Fibroblast of lung (primary cell): ENCODE measurements around the gene LAPTM4A. TPM values are rescaled to one million over a fixed set of nuclear protein-coding genes. Genes with fewer than 3 reads are reported as not detected.

ENCODE experiments used
- DNase-seq, 2 donors: peaks; one replicate each; pipeline versions ENCODE4 v3.0.0 to v3.0.0-alpha.2; 2010; ENCODE audit warnings: low read depth in 2 of 2
- H2AFZ ChIP-seq: 2 replicates; pipeline ENCODE4 v1.5.1; 2012; ENCODE audit warnings: low read length, control low read depth, inconsistent platforms
- H3K27ac ChIP-seq: 2 replicates; pipeline ENCODE4 v1.5.1; 2011; ENCODE audit warnings: low read length, control low read depth; ENCODE audit not compliant: insufficient read depth
- H3K27me3 ChIP-seq: 2 replicates; pipeline ENCODE4 v1.5.1; 2011; ENCODE audit warnings: mild to moderate bottlenecking, low read length; ENCODE audit not compliant: control insufficient read depth, insufficient read depth
- H3K36me3 ChIP-seq: 2 replicates; pipeline ENCODE4 v1.5.1; 2011; ENCODE audit warnings: low read length; ENCODE audit not compliant: control insufficient read depth, insufficient read depth
- H3K4me1 ChIP-seq: 2 replicates; pipeline ENCODE4 v1.5.1; 2011; ENCODE audit warnings: low read length; ENCODE audit not compliant: control insufficient read depth, insufficient read depth; ENCODE audit errors: extremely low read depth
- H3K4me2 ChIP-seq: 2 replicates; pipeline ENCODE4 v1.5.1; 2011; ENCODE audit warnings: low read length, control low read depth; ENCODE audit not compliant: insufficient read depth; ENCODE audit errors: extremely low read depth
- H3K4me3 ChIP-seq, 4 experiments: fragments of 200-600 bp in 1 of 4; sonication (generic) in 1 of 4; replicated peaks in 1 of 4; 2 replicates each; pipeline ENCODE4 v1.5.1; 2011 to 2016; ENCODE audit warnings: low read length in 4 of 4, low read depth in 3 of 4, mild to moderate bottlenecking in 3 of 4, control low read depth in 2 of 4, inconsistent platforms in 1 of 4, mixed read lengths in 1 of 4; ENCODE audit not compliant: insufficient read depth in 1 of 4; ENCODE audit errors: control extremely low read depth in 1 of 4
- H3K79me2 ChIP-seq: 2 replicates; pipeline ENCODE4 v1.5.1; 2012; ENCODE audit warnings: mild to moderate bottlenecking, low read length, inconsistent platforms; ENCODE audit not compliant: control insufficient read depth, insufficient read depth
- H3K9ac ChIP-seq: 2 replicates; pipeline ENCODE4 v1.5.1; 2011; ENCODE audit warnings: mild to moderate bottlenecking, low read length, control low read depth; ENCODE audit not compliant: insufficient read depth
- H3K9me3 ChIP-seq: 2 replicates; pipeline ENCODE4 v1.5.1; 2012; ENCODE audit warnings: low read depth, low read length; ENCODE audit not compliant: control insufficient read depth, insufficient read depth
- H4K20me1 ChIP-seq: 2 replicates; pipeline ENCODE4 v1.5.1; 2011; ENCODE audit warnings: low read length; ENCODE audit not compliant: control insufficient read depth, insufficient read depth; ENCODE audit errors: extremely low read depth
- EZH2 ChIP-seq: IDR thresholded peaks from 2 replicates; pipeline ENCODE4 v1.5.1; 2012; ENCODE audit warnings: low read length, control low read depth, mild to moderate bottlenecking; ENCODE audit errors: missing control alignments
- polyA plus RNA-seq, 2 donors: library from polyadenylated mRNA; depleted of rRNA in 1 of 2; stranded (reverse) in 1 of 2; unstranded in 1 of 2; fragments of >200 nt; gene quantifications; 2 replicates each; pipeline ENCODE4 v1.2.1, GENCODE V29; 2011 to 2012; ENCODE audit warnings: missing spikeins in 1 of 2
- total RNA-seq: library from RNA; depleted of rRNA; stranded (reverse); fragments of >200 nt; gene quantifications from 2 replicates; pipeline ENCODE4 v1.2.1, GENCODE V29; 2014
- TF ChIP-seq, protein P1 (sequence below), 2 donors: IDR thresholded peaks in 1 of 2; conservative IDR thresholded peaks in 1 of 2; 1 replicate in 1 of 2; 2 replicates in 1 of 2; pipeline ENCODE4 v1.5.1; 2011 to 2012; ENCODE audit warnings: low read length in 2 of 2, control low read depth in 1 of 2, inconsistent platforms in 1 of 2, low read depth in 1 of 2, mild to moderate bottlenecking in 1 of 2

LAPTM4A gene
- total and polyA plus RNA-seq, 2 donors (not counting 1 experiment from before 2014, with no cell fraction given), result 193 to 1,101 TPM

GRCh38 chr2:20052229-20052851 is 912 bp upstream of the LAPTM4A start:
- peaks cover 40% of the 10 kb centered on the region for H3K79me2 ChIP-seq
- TF ChIP-seq EZH2, result no peak
- TF ChIP-seq, protein P1, sequence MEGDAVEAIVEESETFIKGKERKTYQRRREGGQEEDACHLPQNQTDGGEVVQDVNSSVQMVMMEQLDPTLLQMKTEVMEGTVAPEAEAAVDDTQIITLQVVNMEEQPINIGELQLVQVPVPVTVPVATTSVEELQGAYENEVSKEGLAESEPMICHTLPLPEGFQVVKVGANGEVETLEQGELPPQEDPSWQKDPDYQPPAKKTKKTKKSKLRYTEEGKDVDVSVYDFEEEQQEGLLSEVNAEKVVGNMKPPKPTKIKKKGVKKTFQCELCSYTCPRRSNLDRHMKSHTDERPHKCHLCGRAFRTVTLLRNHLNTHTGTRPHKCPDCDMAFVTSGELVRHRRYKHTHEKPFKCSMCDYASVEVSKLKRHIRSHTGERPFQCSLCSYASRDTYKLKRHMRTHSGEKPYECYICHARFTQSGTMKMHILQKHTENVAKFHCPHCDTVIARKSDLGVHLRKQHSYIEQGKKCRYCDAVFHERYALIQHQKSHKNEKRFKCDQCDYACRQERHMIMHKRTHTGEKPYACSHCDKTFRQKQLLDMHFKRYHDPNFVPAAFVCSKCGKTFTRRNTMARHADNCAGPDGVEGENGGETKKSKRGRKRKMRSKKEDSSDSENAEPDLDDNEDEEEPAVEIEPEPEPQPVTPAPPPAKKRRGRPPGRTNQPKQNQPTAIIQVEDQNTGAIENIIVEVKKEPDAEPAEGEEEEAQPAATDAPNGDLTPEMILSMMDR (conservative IDR thresholded peaks at IDR 0.05 in 1 of 2, IDR thresholded peaks at IDR 0.05 in 1 of 2; ENCODE audit: low read depth in 1 of 2, low read length in 2 of 2), result no peak
- H4K20me1 ChIP-seq, result no peaks in the 10 kb centered on the region
- peak overlapping the region; percentile 99 for H3K9ac ChIP-seq
- peaks cover 3% of the 10 kb centered on the region for H3K4me1 ChIP-seq
- peak in 1 of 2 donors; percentile 42 for DNase-seq
- peak overlapping the region; percentile 91 to 96 (median 95) for H3K4me3 ChIP-seq
- no peaks in the 10 kb centered on the region for H3K36me3 ChIP-seq
- peak overlapping the region; percentile 99 for H3K27ac ChIP-seq
- H3K9me3 ChIP-seq, result no peaks in the 10 kb centered on the region
- H2AFZ ChIP-seq, result peak overlapping the region; percentile 25
- peak overlapping the region; percentile 99 for H3K4me2 ChIP-seq
- no peaks in the 10 kb centered on the region for H3K27me3 ChIP-seq

GRCh38 chr2:20050646-20051531 is 539 bp downstream of the LAPTM4A start:
- Histone ChIP-seq H3K36me3 (no peaks in the 10 kb centered on the region), H3K4me2 (peak overlapping the region; percentile 81), H3K27me3 (no peaks in the 10 kb centered on the region), H3K79me2 (peaks cover 52% of the 10 kb centered on the region), H3K4me1 (peaks cover 3% of the 10 kb centered on the region), H4K20me1 (no peaks in the 10 kb centered on the region), H3K4me3 (peak overlapping the region; percentile 94 to 98 (median 96)), H3K27ac (peak overlapping the region; percentile 99), H3K9ac (peak overlapping the region; percentile 99), H2AFZ (peak overlapping the region; percentile 74), H3K9me3 (no peaks in the 10 kb centered on the region)
- peak; percentile 55 to 78 for DNase-seq
- TF ChIP-seq, protein P1 (conservative IDR thresholded peaks at IDR 0.05 in 1 of 2, IDR thresholded peaks at IDR 0.05 in 1 of 2; ENCODE audit: low read depth in 1 of 2, low read length in 2 of 2), result peak; percentile 26 to 34
- no peak for TF ChIP-seq EZH2

GRCh38 chr2:20050104-20050645 is 1.3 kb downstream of the LAPTM4A start:
- peaks cover 59% of the 10 kb centered on the region for H3K79me2 ChIP-seq
- peak overlapping the region; percentile 99 for H3K9ac ChIP-seq
- H3K9me3 ChIP-seq, result no peaks in the 10 kb centered on the region
- no peaks in the 10 kb centered on the region for H3K27me3 ChIP-seq
- H4K20me1 ChIP-seq, result no peaks in the 10 kb centered on the region
- H3K27ac ChIP-seq, result peak overlapping the region; percentile 99
- H3K4me3 ChIP-seq, result peak overlapping the region; percentile 94 to 98 (median 96)
- TF ChIP-seq EZH2, result no peak
- TF ChIP-seq, protein P1 (conservative IDR thresholded peaks at IDR 0.05 in 1 of 2, IDR thresholded peaks at IDR 0.05 in 1 of 2; ENCODE audit: low read depth in 1 of 2, low read length in 2 of 2), result no peak
- peak; percentile 79 to 85 for DNase-seq
- H3K4me1 ChIP-seq, result peaks cover 3% of the 10 kb centered on the region
- H2AFZ ChIP-seq, result no peak overlapping the region
- no peaks in the 10 kb centered on the region for H3K36me3 ChIP-seq
- peak overlapping the region; percentile 81 for H3K4me2 ChIP-seq
